NCI-H510A (cell line): Measurements from ENCODE around the gene FASN.

Source experiments
- DNase-seq: peaks from one replicate; lab custom pipeline; 2025; lab: John Stamatoyannopoulos, UW

Gene FASN

GRCh38 chr17:82088838-82089722, 9.0 kb downstream of the FASN start:
- DNase-seq, result no peak

GRCh38 chr17:82087961-82088837, 9.8 kb downstream of the FASN start:
- DNase-seq, result no peak

GRCh38 chr17:82086941-82087906, 10.8 kb downstream of the FASN start:
- no peak for DNase-seq

GRCh38 chr17:82085931-82086764, 11.9 kb downstream of the FASN start:
- DNase-seq, result no peak

- DNase-seq, result no peak
Measured at GRCh38 chr17:82085031-82085861, 12.8 kb downstream of the FASN start.

GRCh38 chr17:82084373-82085030, 13.5 kb downstream of the FASN start:
- no peak for DNase-seq

- no peak for DNase-seq
Measured at GRCh38 chr17:82083533-82084359, 14.3 kb downstream of the FASN start.

GRCh38 chr17:82083009-82083408, 15.0 kb downstream of the FASN start:
- DNase-seq, result no peak

- no peak for DNase-seq
Measured at GRCh38 chr17:82082456-82082855, 15.6 kb downstream of the FASN start.

GRCh38 chr17:82081966-82082365, 16.1 kb downstream of the FASN start:
- no peak for DNase-seq

GRCh38 chr17:82081546-82081945, 16.5 kb downstream of the FASN start:
- DNase-seq, result no peak

- DNase-seq, result no peak
Measured at GRCh38 chr17:82080789-82081464, 17.1 kb downstream of the FASN start.

GRCh38 chr17:82080048-82080788, 17.8 kb downstream of the FASN start:
- no peak for DNase-seq

- no peak for DNase-seq
Measured at GRCh38 chr17:82079001-82079677, 18.9 kb downstream of the FASN start.

- no peak for DNase-seq
Measured at GRCh38 chr17:82078433-82078832, 19.6 kb downstream of the FASN start.

- no peak for DNase-seq
Measured at GRCh38 chr17:82077617-82078358, 20.2 kb downstream of the FASN start.
